DOHH2 (cell line): ENCODE measurements around the gene TAGLN2.

Experiments used
- CTCF ChIP-seq: fragments of 200-600 bp; sonication (generic); IDR thresholded peaks from one replicate; pipeline ENCODE4 v1.5.1; 2014; ENCODE audit warnings: antibody characterized with exemption, mild to moderate bottlenecking, low read depth, low read length; ENCODE audit not compliant: poor library complexity, severe bottlenecking
- EZH2phosphoT487 ChIP-seq: fragments of 200-600 bp; sonication (generic); IDR thresholded peaks from 2 replicates; pipeline ENCODE4 v1.6.1; 2017; ENCODE audit warnings: borderline replicate concordance, mild to moderate bottlenecking, antibody characterized with exemption, low read length, moderate library complexity, mixed read lengths

- TF ChIP-seq CTCF (no peak), EZH2phosphoT487 (no peak)
Observed at GRCh38 chr1:159973350-159973940, 48.1 kb upstream of the TAGLN2 start.
